ENCODE data around the gene RPS18. TPM values are rescaled to one million over a fixed set of nuclear protein-coding genes. Genes with fewer than 3 reads are reported as not detected.
"Not testable (repeated sequence)": the region's sequence is repeated elsewhere in the genome, so short reads cannot be mapped to it uniquely, and the experiment has no call there.

The RPS18 gene
- total RNA-seq: 1,000 to 10,000 TPM; 1,955 to 5,522 (median 4,042) TPM

- peak in 3 of 4 donors; percentile 95 to 97 (median 96) for TF ChIP-seq POLR2A (IDR thresholded peaks at IDR 0.05)
- peak in 2 of 6 experiments; percentile 7 for TF ChIP-seq CTCF (IDR thresholded peaks at IDR 0.05)
- peaks cover 19 to 66% (median 51%) of the 10 kb centered on the region in 3 donors for H3K4me1 ChIP-seq
- H3K27ac ChIP-seq: peak within 1 kb of the TSS; percentile 92 to 98 (median 96)
- no peaks in the 10 kb centered on the region for H3K9me3 ChIP-seq
- H3K4me3 ChIP-seq: peak within 1 kb of the TSS; percentile 75 to 91 (median 80)
- DNase-seq: peak; percentile 90
- intact Hi-C loops (cut with DNase I): no loop called here
- peaks cover 11 to 66% (median 39%) of the 10 kb centered on the region in 3 donors for H3K36me3 ChIP-seq
- 1 to 5% methylated on average over 19 to 27 of the region's 48 CpGs for WGBS, 2 donors
- no peaks in the 10 kb centered on the region for H3K27me3 ChIP-seq
These were observed at the start of gene RPS18, which contains the start of gene VPS52 for GRCh38 chr6:33271468-33272274. TSS of gene RPS18 (plus strand) at chr6:33272075. CDS start at chr6:33272120, 45 bp downstream. TSS of gene VPS52 (minus strand) at chr6:33271876. CDS start at chr6:33271675, 201 bp downstream.

DNA sequence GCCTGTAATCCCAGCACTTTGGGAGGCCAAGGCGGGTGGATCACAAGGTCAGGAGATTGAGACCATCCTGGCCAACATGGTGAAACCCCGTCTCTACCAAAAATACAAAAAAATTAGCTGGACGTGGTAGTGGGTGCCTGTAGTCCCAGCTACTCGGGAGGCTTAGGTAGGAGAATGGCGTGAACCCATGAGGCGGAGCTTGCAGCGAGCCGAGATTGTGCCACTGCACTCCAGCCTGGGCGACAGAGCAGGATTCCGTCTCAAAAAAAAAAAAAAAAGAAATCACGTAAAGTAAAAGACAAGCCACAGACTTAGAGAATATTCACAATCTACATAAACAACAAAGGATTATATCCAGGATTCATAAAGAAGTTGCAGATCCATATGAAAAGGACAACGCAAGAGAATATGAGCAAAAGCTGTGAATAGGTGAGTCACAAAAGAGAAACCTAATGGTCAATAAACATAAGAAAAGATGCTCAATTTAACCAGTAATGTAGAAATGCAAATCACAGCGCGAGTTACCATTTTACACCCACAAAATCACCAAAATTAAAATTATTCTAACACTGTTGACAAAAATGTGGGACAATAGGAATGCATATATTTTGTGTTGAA, 45.3 kb upstream of the RPS18 start:
- DNase-seq; H3K4me3 ChIP-seq; H3K4me1 ChIP-seq; H3K27ac ChIP-seq; H3K36me3 ChIP-seq; intact Hi-C loops (cut with DNase I); H3K9me3 ChIP-seq: not testable (repeated sequence)
- H3K27me3 ChIP-seq: peaks cover 0 to 67% (median 0%) of the 10 kb centered on the region in 4 donors
- WGBS, 2 donors: 50 to 56% methylated on average over 14 of the region's 14 CpGs

- H3K4me3 ChIP-seq: no peak overlapping the region
- H3K36me3 ChIP-seq: no peaks in the 10 kb centered on the region
- DNase-seq: no peak
- H3K27me3 ChIP-seq: peaks cover 0 to 78% (median 3%) of the 10 kb centered on the region in 4 donors
- intact Hi-C loops (cut with DNase I): loop anchor here (10.0 kb wide), 1 partner anchor 230 kb away; the partner anchor contains the start of gene HLA-DOA
- no peaks in the 10 kb centered on the region for H3K9me3 ChIP-seq
- H3K4me1 ChIP-seq: no peaks in the 10 kb centered on the region
- WGBS, 2 donors: 25 to 27% methylated on average over 6 of the region's 6 CpGs
- H3K27ac ChIP-seq: no peak overlapping the region
- TF ChIP-seq POLR2A (IDR thresholded peaks at IDR 0.05) (no peak), CTCF (IDR thresholded peaks at IDR 0.05) (no peak)
These were observed 36.6 kb upstream of the RPS18 start for GRCh38 chr6:33235221-33235634.

DNA sequence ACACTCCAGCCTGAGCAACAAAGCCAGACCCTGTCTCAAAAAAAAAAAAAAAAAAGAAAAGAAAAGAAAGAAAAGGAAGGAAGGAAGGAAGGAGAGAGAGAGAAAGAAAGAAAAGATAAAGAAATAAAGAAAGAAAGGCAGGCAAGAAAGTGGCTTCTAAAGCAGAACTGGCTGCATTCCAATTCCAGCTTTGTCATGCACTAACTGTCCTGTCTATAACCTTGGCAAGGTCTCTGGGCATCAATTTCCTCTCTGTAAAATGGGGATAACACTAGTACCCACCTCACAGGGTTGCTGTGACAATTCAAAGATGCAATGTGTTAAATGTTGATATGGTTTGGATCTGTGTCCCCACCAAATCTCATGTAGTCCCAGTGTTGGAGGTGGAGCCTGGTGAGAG, 35.5 kb upstream of the RPS18 start:
- intact Hi-C loops (cut with DNase I): loop anchor here (10.0 kb wide), 1 partner anchor 232 kb away; the partner anchor contains the start of gene HLA-DOA
- no peaks in the 10 kb centered on the region for H3K9me3 ChIP-seq
- H3K4me1 ChIP-seq: no peaks in the 10 kb centered on the region
- H3K36me3 ChIP-seq: no peaks in the 10 kb centered on the region
- H3K27me3 ChIP-seq: peaks cover 0 to 80% (median 3%) of the 10 kb centered on the region in 4 donors
- TF ChIP-seq CTCF (IDR thresholded peaks at IDR 0.05) (no peak), POLR2A (IDR thresholded peaks at IDR 0.05) (no peak)
- no peak overlapping the region for H3K27ac ChIP-seq
- no peak for DNase-seq
- H3K4me3 ChIP-seq: no peak overlapping the region

GRCh38 chr6:33236852-33237251, 35.0 kb upstream of the RPS18 start:
- H3K36me3 ChIP-seq: no peaks in the 10 kb centered on the region
- no peak for TF ChIP-seq POLR2A (IDR thresholded peaks at IDR 0.05)
- no peak for TF ChIP-seq CTCF (IDR thresholded peaks at IDR 0.05)
- 81 to 90% methylated on average over 5 to 6 of the region's 6 CpGs for whole genome bisulfite sequencing, 2 donors
- peaks cover 0 to 77% (median 3%) of the 10 kb centered on the region in 4 donors for H3K27me3 ChIP-seq
- DNase-seq: no peak
- intact Hi-C loops (cut with DNase I): loop anchor here (10.0 kb wide), 1 partner anchor 232 kb away; the partner anchor contains the start of gene HLA-DOA
- no peaks in the 10 kb centered on the region for H3K4me1 ChIP-seq
- H3K9me3 ChIP-seq: no peaks in the 10 kb centered on the region
- no peak overlapping the region for H3K4me3 ChIP-seq
- H3K27ac ChIP-seq: no peak overlapping the region

Data from esophagus squamous epithelium (tissue), 5 donors.